GM19023 (cell line): ENCODE results near the gene ZNF492.

ENCODE experiments used
- ATAC-seq: cut with Tn5 transposase; IDR thresholded peaks from one replicate; pipeline ENCODE4 v1.9.1; 2021; ENCODE audit warnings: mild to moderate bottlenecking, moderate library complexity; ENCODE audit not compliant: unreplicated experiment

Gene ZNF492

GRCh38 chr19:22633706-22634449 lies at the start of gene ZNF492:
Gene ZNF492, plus strand, starts transcription at chr19:22634324. Its CDS starts 19,076 bp downstream, at chr19:22653400.
- peak; percentile 83 for ATAC-seq

- ATAC-seq, result no peak
These were observed 38.7 kb upstream of the ZNF492 start for GRCh38 chr19:22595422-22595821.

- ATAC-seq, result no peak
These were observed 38.2 kb upstream of the ZNF492 start for GRCh38 chr19:22595918-22596341.

GRCh38 chr19:22600690-22601648 lies 33.2 kb upstream of the ZNF492 start:
- ATAC-seq, result no peak

GRCh38 chr19:22601906-22602630 lies 32.1 kb upstream of the ZNF492 start:
- ATAC-seq, result no peak

- no peak for ATAC-seq
These were observed 31.4 kb upstream of the ZNF492 start for GRCh38 chr19:22602631-22603272.

GRCh38 chr19:22603518-22604440 lies 30.3 kb upstream of the ZNF492 start:
- ATAC-seq, result no peak

GRCh38 chr19:22604571-22605274 lies 29.4 kb upstream of the ZNF492 start:
- no peak for ATAC-seq

- no peak for ATAC-seq
These were observed 28.6 kb upstream of the ZNF492 start for GRCh38 chr19:22605275-22606211.

GRCh38 chr19:22606212-22606553 lies 27.9 kb upstream of the ZNF492 start:
- no peak for ATAC-seq

- no peak for ATAC-seq
These were observed 27.0 kb upstream of the ZNF492 start for GRCh38 chr19:22606954-22607652.

- ATAC-seq, result no peak
These were observed 26.3 kb upstream of the ZNF492 start for GRCh38 chr19:22607653-22608430.

GRCh38 chr19:22608441-22608840 lies 25.7 kb upstream of the ZNF492 start:
- ATAC-seq, result no peak

GRCh38 chr19:22609630-22610029 lies 24.5 kb upstream of the ZNF492 start:
- ATAC-seq, result no peak

- no peak for ATAC-seq
These were observed 24.0 kb upstream of the ZNF492 start for GRCh38 chr19:22610121-22610520.

GRCh38 chr19:22612316-22612715 lies 21.8 kb upstream of the ZNF492 start:
- ATAC-seq, result no peak

GRCh38 chr19:22616659-22617058 lies 17.5 kb upstream of the ZNF492 start:
- no peak for ATAC-seq
